Memory B cell (primary cell): Measurements from ENCODE around the gene DMC1.
"Not testable (repeated sequence)": the region's sequence is repeated elsewhere in the genome, so short reads cannot be mapped to it uniquely, and the experiment has no call there.

Experiments used
- ATAC-seq: fragments of 150-1000 bp; cut with Tn5 transposase; 2 replicates; pipeline ENCODE4 v1.10.0; 2021; ENCODE audit warnings: low read depth, mild to moderate bottlenecking, moderate library complexity
- DNase-seq, 2 donors: peaks; one replicate each; pipeline ENCODE4 v3.0.0; 2022; ENCODE audit warnings: low spot score in 2 of 2
- H3K27ac Mint-ChIP-seq: one replicate; pipeline ENCODE4 v1.8.0; 2022; ENCODE audit warnings: mild to moderate bottlenecking, moderate library complexity, mixed read lengths
- H3K27me3 Mint-ChIP-seq: one replicate; pipeline ENCODE4 v1.8.0; 2022; ENCODE audit warnings: mixed read lengths
- H3K36me3 Mint-ChIP-seq: one replicate; pipeline ENCODE4 v1.8.0; 2022; ENCODE audit warnings: mild to moderate bottlenecking, mixed read lengths
- H3K4me1 Mint-ChIP-seq: one replicate; pipeline ENCODE4 v1.8.0; 2022; ENCODE audit warnings: mixed read lengths
- H3K4me3 Mint-ChIP-seq: one replicate; pipeline ENCODE4 v1.8.0; 2022; ENCODE audit warnings: mild to moderate bottlenecking, moderate library complexity, mixed read lengths
- H3K9me3 Mint-ChIP-seq: one replicate; pipeline ENCODE4 v1.8.0; 2022; ENCODE audit warnings: mixed read lengths

The DMC1 gene, protein sequence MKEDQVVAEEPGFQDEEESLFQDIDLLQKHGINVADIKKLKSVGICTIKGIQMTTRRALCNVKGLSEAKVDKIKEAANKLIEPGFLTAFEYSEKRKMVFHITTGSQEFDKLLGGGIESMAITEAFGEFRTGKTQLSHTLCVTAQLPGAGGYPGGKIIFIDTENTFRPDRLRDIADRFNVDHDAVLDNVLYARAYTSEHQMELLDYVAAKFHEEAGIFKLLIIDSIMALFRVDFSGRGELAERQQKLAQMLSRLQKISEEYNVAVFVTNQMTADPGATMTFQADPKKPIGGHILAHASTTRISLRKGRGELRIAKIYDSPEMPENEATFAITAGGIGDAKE

DNA sequence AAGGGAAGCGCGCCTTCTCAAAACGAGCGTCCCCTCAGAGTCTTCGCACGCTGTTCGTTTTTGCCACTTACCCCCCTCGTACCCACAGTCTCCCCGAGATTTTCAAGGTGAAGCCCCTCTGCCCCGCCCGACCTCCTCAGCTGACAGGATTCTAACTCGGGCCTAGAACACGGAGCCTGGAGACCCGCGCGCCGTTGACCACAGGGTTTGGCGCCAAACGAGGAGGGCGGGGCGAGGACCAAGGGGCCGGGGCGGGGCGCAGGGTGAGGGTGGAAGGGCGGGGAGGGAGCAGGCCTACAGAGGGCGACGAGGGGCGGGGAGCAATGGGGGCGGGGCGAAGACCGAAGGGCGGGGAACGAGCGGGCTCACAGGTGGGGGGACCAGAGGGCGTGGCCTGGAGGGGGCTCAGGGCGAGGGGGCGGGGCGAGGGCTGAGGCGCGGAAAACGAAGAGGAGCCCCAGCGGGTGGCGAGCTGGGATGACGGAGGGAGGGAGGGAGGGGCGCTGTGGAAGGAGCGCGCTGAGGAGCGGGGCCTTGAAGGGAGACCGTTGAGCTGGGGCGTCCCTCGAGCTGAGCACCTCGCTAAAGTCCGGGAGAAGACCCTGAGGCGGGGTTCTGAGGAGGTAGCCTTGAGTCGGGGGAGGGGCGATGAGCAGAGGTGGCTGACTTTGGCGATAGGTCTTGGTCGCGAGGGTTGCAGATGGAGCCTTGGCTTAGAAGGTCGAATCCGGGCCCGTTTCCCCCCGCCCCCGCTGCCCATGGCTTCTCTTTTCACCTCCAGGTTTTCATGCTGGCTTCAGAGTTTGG is at the start of gene DMC1:
TSS of gene DMC1 (minus strand) at position 212 of the 807 bp plus-strand sequence. CDS start 1,927 bp downstream, outside the sequence.
- ATAC-seq: peak; percentile 88
- peak; percentile 80 to 85 for DNase-seq
- peaks cover 9% of the 10 kb centered on the region for H3K4me1 Mint-ChIP-seq
- no peaks in the 10 kb centered on the region for H3K9me3 Mint-ChIP-seq
- H3K4me3 Mint-ChIP-seq: peak within 1 kb of the TSS; percentile 90
- peak within 1 kb of the TSS; percentile 72 for H3K27ac Mint-ChIP-seq
- H3K36me3 Mint-ChIP-seq: no peaks in the 10 kb centered on the region
- no peaks in the 10 kb centered on the region for H3K27me3 Mint-ChIP-seq

DNA sequence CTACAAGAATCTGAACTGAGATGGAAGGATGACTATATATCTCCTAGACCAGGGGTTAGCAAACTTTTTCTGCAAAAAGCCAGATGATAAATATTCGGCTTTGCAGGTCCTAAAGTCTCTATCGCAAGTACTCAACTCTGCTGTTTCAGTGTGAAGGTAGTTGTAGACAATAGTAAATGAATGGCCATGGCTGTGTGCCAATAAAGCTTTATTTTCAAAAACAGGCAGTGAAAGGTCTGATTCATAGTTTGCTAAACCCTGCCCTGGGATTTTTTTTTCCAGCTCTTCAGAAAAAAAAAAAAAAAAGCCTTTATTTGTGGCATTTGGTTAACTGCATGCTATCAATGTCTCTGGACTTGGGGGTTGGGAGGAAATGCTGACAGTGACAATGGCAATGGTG is 48.7 kb upstream of the DMC1 start:
- H3K9me3 Mint-ChIP-seq: peaks cover 3% of the 10 kb centered on the region
- ATAC-seq (no peak), DNase-seq (no peak)
- no peak overlapping the region for H3K4me3 Mint-ChIP-seq
- H3K27ac Mint-ChIP-seq: no peak overlapping the region
- H3K4me1 Mint-ChIP-seq: no peaks in the 10 kb centered on the region
- peaks cover 6% of the 10 kb centered on the region for H3K36me3 Mint-ChIP-seq
- H3K27me3 Mint-ChIP-seq: peaks cover 29% of the 10 kb centered on the region

DNA sequence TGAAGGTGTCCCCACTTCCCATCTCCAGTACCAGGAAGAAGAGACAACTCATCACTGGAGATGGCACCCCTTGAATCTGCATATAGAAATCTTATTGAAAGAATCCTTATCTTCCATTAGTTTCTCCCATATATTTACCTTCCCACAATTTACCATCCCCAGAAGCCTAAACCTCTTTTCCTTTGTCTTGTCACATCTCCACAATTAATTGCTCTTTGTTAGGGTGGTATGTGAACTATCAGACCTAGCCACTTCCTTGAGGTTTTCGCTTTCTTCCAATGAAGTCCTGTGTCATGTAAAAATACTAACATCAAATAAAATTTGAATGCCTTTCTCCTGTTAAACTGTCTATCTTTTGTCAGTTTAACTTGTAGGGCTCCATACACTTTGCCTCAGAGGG is 48.3 kb upstream of the DMC1 start:
- H3K4me1 Mint-ChIP-seq: no peaks in the 10 kb centered on the region
- ATAC-seq: no peak
- no peak for DNase-seq
- H3K36me3 Mint-ChIP-seq: peaks cover 6% of the 10 kb centered on the region
- H3K4me3 Mint-ChIP-seq: no peak overlapping the region
- H3K9me3 Mint-ChIP-seq: peaks cover 3% of the 10 kb centered on the region
- H3K27me3 Mint-ChIP-seq: peaks cover 28% of the 10 kb centered on the region
- no peak overlapping the region for H3K27ac Mint-ChIP-seq

DNA sequence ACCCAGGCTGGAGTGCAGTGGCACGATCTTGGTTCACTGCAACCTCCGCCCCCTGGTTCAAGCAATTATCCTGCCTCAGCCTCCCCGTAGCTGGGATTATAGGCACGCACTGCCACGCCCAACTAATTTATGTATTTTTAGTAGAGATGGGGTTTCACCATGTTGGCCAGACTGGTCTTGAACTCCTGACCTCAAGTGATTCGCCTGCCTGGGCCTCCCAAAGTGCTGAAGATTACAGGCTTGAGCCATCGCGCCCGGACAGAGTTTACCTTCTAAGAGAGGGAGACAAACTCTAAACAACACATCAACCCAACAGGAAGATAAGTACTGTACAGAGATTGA is 45.1 kb upstream of the DMC1 start:
- not testable (repeated sequence) for H3K9me3 Mint-ChIP-seq, ATAC-seq, DNase-seq, H3K4me1 Mint-ChIP-seq, H3K27ac Mint-ChIP-seq, H3K4me3 Mint-ChIP-seq, H3K36me3 Mint-ChIP-seq
- peaks cover 27% of the 10 kb centered on the region for H3K27me3 Mint-ChIP-seq

DNA sequence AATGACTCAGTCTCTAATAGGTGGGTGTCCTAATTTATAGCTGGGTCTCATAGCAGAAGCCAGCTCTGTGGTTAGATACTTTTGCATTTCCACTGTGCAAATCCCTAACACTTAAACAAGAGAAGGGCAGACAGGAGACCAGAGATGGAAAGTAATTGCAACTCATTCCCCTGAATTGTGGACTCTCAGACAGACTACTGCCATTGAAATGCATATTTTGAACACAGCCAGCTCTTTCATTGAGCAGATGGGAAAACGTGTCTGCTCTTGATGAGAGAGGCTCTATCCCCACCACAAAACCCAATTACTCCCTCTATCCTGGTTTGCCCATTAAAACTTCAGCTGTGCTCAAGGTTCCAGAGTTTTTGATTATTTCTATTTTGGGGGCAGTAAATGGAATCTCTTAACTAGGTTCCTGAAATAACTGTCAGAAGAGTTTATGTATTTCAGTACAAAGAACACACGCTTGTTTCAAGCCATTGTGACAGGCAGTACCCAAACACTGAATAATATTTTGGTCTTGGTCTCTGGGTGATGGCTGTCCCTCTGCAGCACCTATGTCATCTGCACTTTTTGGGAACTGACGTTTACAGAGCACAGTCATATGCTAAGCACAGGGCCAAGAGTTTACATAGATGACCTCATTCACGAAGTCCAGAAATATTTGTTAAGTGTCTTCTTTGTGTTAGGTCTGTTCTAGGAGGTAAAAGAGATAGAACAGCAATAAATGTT is 44.5 kb upstream of the DMC1 start:
- H3K4me3 Mint-ChIP-seq: no peak overlapping the region
- ATAC-seq (no peak), DNase-seq (no peak)
- peaks cover 6% of the 10 kb centered on the region for H3K36me3 Mint-ChIP-seq
- peaks cover 5% of the 10 kb centered on the region for H3K9me3 Mint-ChIP-seq
- no peaks in the 10 kb centered on the region for H3K4me1 Mint-ChIP-seq
- peaks cover 23% of the 10 kb centered on the region for H3K27me3 Mint-ChIP-seq
- H3K27ac Mint-ChIP-seq: no peak overlapping the region

DNA sequence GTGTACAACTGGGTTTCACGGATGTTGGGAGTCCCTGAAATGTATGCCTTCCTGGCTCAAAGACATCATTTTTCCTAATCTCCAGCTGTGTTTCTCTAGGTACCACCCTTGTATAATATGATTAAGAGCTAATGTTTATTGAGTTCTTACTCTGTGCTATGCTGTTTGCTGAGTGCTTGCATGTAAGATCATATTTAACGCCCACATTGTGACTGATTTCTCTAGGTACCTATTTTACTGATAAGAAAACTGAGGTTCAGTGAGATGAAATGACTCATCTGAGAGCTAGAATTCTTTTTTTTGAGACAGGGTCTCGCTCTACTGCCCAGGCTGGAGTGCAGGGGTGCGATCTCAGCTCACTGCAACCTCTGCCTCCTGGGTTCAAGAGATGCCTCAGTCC is 43.6 kb upstream of the DMC1 start:
- Mint-ChIP-seq H3K36me3 (peaks cover 6% of the 10 kb centered on the region), H3K9me3 (peaks cover 5% of the 10 kb centered on the region), H3K4me1 (no peaks in the 10 kb centered on the region), H3K27me3 (peaks cover 21% of the 10 kb centered on the region), H3K27ac (no peak overlapping the region), H3K4me3 (no peak overlapping the region)
- DNase-seq (no peak), ATAC-seq (no peak)

DNA sequence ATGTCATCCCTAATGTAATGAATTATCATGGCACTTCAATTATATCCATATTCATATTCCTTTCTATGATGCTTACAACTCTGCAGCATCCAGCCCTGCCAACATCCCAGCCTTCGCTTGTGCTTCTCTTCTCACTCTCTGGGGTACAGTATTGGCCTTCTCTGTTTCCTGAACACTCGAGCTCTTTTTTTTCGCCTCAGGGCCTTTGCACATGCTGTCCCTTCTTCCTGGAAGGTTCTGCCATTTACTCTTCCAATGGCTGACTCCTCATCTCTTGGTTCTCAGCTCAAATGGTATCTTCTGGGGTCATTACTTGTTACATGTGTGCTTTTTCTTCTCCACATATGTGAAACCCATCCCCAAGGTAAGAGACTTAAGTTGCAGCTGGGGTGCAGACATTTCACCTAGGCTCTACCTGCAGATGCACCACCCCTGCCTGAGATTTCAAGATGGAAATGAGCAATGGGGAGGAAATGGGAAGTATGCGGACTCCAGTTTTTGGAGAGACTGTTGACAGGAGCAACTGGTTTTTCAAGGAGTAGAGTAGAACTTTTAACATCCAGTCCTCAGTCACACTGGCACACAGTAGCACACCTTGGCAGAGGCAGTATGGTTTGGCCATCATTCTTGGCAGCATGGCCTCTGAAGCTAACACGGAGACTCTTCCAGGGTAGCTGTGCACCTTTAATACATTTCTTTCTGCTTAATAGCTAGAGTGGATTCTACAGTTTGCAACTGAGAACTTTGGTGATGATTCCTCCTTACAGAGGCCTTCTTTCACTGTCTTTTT is 42.4 kb upstream of the DMC1 start:
- Mint-ChIP-seq H3K27me3 (peaks cover 17% of the 10 kb centered on the region), H3K9me3 (peaks cover 2% of the 10 kb centered on the region), H3K4me1 (no peaks in the 10 kb centered on the region), H3K4me3 (no peak overlapping the region), H3K36me3 (no peaks in the 10 kb centered on the region), H3K27ac (no peak overlapping the region)
- DNase-seq (no peak), ATAC-seq (no peak)

DNA sequence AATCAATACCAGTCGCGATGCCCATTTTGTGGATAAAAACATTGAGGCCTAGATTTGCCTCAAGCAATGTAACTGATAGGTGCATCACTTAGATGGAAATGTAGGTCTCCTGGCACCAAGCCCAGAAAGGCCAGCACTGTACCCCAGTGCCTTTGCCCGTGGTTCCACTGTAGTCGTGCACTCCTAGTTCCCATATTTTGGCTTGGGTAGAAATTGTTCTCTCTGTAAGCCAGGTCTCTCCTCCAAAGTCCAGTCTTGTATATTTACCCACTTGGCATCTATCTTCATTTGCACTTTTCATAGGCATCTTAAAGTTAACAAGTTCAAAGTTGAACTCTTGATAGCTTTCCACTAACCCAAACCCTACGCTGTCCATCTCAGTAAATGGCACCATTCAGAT is 41.6 kb upstream of the DMC1 start:
- Mint-ChIP-seq H3K36me3 (no peaks in the 10 kb centered on the region), H3K9me3 (peaks cover 2% of the 10 kb centered on the region), H3K4me3 (no peak overlapping the region), H3K4me1 (no peaks in the 10 kb centered on the region), H3K27me3 (peaks cover 12% of the 10 kb centered on the region), H3K27ac (no peak overlapping the region)
- DNase-seq: no peak
- ATAC-seq: no peak

DNA sequence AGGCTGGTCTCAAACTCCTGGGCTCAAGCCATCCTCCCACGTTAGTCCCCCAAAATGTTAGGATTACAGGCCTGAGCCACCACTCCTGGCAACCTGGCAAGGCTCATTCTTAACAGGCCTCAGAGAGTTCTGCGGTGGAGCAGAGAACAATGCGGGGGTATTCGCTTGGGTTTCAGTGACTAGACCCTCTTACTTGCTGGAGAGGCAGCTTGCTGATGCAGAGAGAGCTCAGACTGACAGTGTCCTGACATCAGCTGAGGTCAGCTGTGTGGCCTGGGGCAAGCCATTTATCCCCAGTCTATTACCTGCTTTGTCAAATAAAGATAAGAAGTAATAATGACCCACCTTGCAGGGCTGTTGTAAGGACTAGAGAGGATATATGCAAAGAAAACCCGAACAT is 40.3 kb upstream of the DMC1 start:
- H3K4me1 Mint-ChIP-seq: no peaks in the 10 kb centered on the region

DNA sequence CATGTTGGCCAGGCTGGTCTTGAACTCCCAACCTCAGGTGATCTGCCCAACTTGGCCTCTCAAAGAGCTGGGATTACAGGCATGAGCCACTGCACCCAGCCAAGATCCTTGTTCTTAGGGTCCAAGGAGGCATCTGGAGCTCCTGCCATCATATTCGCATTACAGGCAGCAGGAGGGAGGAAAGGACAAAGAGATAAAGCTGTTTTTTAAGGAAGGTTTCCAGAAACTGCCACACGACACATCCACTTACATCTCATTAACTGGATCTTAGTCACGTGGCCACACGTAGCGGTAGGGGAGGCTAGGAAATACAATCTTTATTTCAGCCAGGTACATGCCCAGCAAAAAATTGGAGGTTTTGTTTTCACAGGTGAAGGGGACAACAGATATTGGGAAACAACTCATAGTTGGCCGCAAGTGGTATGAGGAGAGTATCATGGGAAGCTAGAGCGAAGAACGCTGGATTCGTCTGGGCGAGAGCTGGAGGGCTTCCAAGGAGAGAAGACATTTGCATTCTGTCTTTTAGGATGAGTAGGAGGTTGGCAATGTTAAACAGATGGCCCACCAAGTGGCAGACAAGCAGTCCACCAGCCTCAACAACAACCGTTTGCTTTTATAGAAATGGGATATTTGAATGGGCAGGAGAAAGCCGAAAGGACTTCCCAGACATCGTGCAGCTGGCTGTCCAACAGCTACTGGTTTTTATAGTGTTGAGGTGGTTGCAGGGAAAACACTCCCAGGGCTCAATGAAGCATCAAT is 39.2 kb upstream of the DMC1 start:
- Mint-ChIP-seq H3K27me3 (peaks cover 4% of the 10 kb centered on the region), H3K4me1 (no peaks in the 10 kb centered on the region), H3K4me3 (no peak overlapping the region), H3K27ac (no peak overlapping the region), H3K9me3 (peaks cover 2% of the 10 kb centered on the region), H3K36me3 (no peaks in the 10 kb centered on the region)
- ATAC-seq (no peak), DNase-seq (no peak)

More for the DNA sequence above, 40.3 kb upstream of the DMC1 start:
- peaks cover 2% of the 10 kb centered on the region for H3K9me3 Mint-ChIP-seq
- H3K36me3 Mint-ChIP-seq: no peaks in the 10 kb centered on the region
- H3K4me3 Mint-ChIP-seq: no peak overlapping the region
- no peak overlapping the region for H3K27ac Mint-ChIP-seq
- no peak for DNase-seq
- H3K27me3 Mint-ChIP-seq: peaks cover 6% of the 10 kb centered on the region
- no peak for ATAC-seq

DNA sequence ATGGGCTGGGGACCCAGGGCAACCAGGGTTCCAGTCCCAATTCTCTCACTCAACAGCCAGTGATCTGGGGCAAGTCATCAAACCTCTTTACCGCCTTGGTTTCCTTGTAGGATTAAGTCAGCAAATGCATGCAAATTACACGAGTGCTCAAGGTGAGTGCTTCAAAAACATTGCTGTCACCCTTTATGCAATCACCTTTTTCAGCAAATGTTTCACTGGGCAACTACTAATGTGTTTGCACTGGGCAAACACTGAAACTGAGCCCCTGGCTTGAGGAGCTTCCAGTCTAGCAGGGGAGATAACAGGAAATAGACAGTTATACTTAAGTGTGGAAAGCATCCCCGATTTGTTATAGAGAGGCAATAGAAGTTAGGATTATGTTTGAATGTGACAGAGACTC is 37.7 kb upstream of the DMC1 start:
- H3K27me3 Mint-ChIP-seq: peaks cover 7% of the 10 kb centered on the region
- no peak for DNase-seq
- H3K36me3 Mint-ChIP-seq: no peaks in the 10 kb centered on the region
- no peak for ATAC-seq
- no peak overlapping the region for H3K27ac Mint-ChIP-seq
- H3K9me3 Mint-ChIP-seq: peaks cover 2% of the 10 kb centered on the region
- no peak overlapping the region for H3K4me3 Mint-ChIP-seq
- H3K4me1 Mint-ChIP-seq: no peaks in the 10 kb centered on the region

DNA sequence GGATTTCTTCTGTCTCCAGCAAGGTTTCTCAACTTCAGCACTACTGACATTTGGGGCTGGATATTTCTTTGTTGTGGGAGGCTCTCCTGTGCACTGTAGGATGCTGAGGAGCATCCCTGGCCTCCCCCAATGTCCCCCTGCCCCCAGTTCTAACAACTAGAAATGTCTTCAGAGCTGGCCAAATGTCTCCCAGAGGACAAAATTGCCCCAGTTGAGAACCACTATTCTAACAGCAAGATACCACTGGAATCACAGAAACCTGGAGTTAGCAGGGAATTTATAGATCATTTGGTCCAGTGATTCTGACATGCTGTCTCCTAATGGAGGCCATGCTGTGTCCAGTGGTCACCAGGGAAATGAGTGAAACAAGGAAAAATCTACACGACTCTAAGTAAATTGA is 32.2 kb upstream of the DMC1 start:
- DNase-seq: no peak
- H3K4me1 Mint-ChIP-seq: no peaks in the 10 kb centered on the region
- peaks cover 8% of the 10 kb centered on the region for H3K27me3 Mint-ChIP-seq
- ATAC-seq: no peak
- H3K36me3 Mint-ChIP-seq: no peaks in the 10 kb centered on the region
- H3K9me3 Mint-ChIP-seq: no peaks in the 10 kb centered on the region
- H3K27ac Mint-ChIP-seq: no peak overlapping the region
- no peak overlapping the region for H3K4me3 Mint-ChIP-seq

DNA sequence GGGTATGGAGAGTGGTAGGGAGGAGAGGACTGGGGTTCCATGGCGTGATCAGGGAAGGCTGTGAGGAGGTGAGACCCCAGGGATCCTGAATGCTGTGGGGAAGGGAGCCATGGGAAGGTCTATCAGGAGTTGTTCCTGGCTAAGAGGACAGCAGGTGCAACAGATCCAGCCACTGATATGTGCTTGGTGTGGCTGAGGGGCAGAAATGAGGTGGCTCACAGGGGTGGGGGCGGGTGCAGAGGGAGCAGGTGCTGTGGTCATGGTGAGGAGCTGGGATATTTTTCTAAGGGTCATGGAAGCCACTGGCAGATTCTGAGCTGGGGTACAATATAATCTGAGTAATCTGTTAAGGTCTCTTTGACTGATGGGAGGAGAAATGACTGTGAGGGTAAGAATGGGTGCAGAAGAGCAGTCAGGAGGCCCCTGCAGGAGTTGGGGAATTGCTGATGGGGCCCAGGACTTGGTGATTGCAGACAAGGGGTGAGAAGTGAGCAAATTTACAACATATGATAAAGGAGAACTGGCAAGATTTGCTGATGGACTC is 31.3 kb upstream of the DMC1 start:
- H3K9me3 Mint-ChIP-seq: no peaks in the 10 kb centered on the region
- DNase-seq (no peak), ATAC-seq (no peak)
- H3K27me3 Mint-ChIP-seq: peaks cover 6% of the 10 kb centered on the region
- H3K4me3 Mint-ChIP-seq: no peak overlapping the region
- no peaks in the 10 kb centered on the region for H3K36me3 Mint-ChIP-seq
- no peaks in the 10 kb centered on the region for H3K4me1 Mint-ChIP-seq
- no peak overlapping the region for H3K27ac Mint-ChIP-seq
